HepG2 (cell line): ENCODE data around the gene TMC4. TPM values are rescaled to one million over a fixed set of nuclear protein-coding genes. Genes with fewer than 3 reads are reported as not detected.

Source experiments
- ATF1 ChIP-seq: IDR thresholded peaks from 2 replicates; pipeline ENCODE4 v1.6.1; 2016; ENCODE audit warnings: mild to moderate bottlenecking, control low read depth
- DNMT1 ChIP-seq: sonication (generic); formaldehyde crosslinking; IDR thresholded peaks from 2 replicates; pipeline ENCODE4 v1.5.1; 2020; ENCODE audit warnings: mild to moderate bottlenecking, missing genetic modification reagents
- EHMT2 ChIP-seq: fragments of 200-600 bp; sonication (generic); IDR thresholded peaks from 2 replicates; pipeline ENCODE4 v1.7.0; 2017; ENCODE audit warnings: antibody characterized with exemption, low read depth, low read length, borderline replicate concordance
- FOXJ3 ChIP-seq: sonication (generic); formaldehyde crosslinking; IDR thresholded peaks from 2 replicates; pipeline ENCODE4 v1.4.0; 2020; ENCODE audit warnings: missing genetic modification reagents, mild to moderate bottlenecking, borderline replicate concordance
- GABPB1 ChIP-seq: IDR thresholded peaks from 2 replicates; pipeline ENCODE4 v1.6.1; 2016; ENCODE audit warnings: mild to moderate bottlenecking, missing genetic modification reagents, moderate library complexity, missing compliant biosample characterization
- GATA4 ChIP-seq: sonication (generic); IDR thresholded peaks from 2 replicates; pipeline ENCODE4 v1.6.1; 2016; ENCODE audit warnings: antibody characterized with exemption, low read depth, borderline replicate concordance
- MATR3 ChIP-seq: sonication (generic); formaldehyde crosslinking; IDR thresholded peaks from 2 replicates; pipeline ENCODE4 v1.4.0; 2020; ENCODE audit warnings: missing genetic modification reagents
- MEIS1 ChIP-seq: sonication (generic); formaldehyde crosslinking; IDR thresholded peaks from 2 replicates; pipeline ENCODE4 v1.9.0; 2021; ENCODE audit warnings: mild to moderate bottlenecking, missing genetic modification reagents, moderate library complexity, borderline replicate concordance
- MTF1 ChIP-seq: sonication (generic); formaldehyde crosslinking; IDR thresholded peaks from 2 replicates; pipeline ENCODE4 v1.5.0; 2020; ENCODE audit warnings: missing genetic modification reagents
- RELA ChIP-seq: sonication (generic); formaldehyde crosslinking; IDR thresholded peaks from 2 replicates; pipeline ENCODE4 v1.4.0; 2020; ENCODE audit warnings: missing genetic modification reagents
- TARDBP ChIP-seq: sonication (generic); formaldehyde crosslinking; IDR thresholded peaks from 2 replicates; pipeline ENCODE4 v1.8.0; 2022; ENCODE audit warnings: mild to moderate bottlenecking, missing genetic modification reagents
- WIZ ChIP-seq: sonication (generic); formaldehyde crosslinking; IDR thresholded peaks from 2 replicates; pipeline ENCODE4 v1.5.1; 2020; ENCODE audit warnings: mild to moderate bottlenecking, missing genetic modification reagents
- ZBTB42 ChIP-seq: sonication (generic); formaldehyde crosslinking; IDR thresholded peaks from 2 replicates; pipeline ENCODE4 v1.5.0; 2020; ENCODE audit warnings: mild to moderate bottlenecking, missing genetic modification reagents
- ZNF382 ChIP-seq: sonication (generic); formaldehyde crosslinking; IDR thresholded peaks from 2 replicates; pipeline ENCODE4 v1.5.0; 2020; ENCODE audit warnings: missing genetic modification reagents, mild to moderate bottlenecking, borderline replicate concordance
- polyA plus RNA-seq, 8 experiments: library from polyadenylated mRNA; depleted of rRNA in 3 of 8; stranded (reverse) in 7 of 8; unstranded in 1 of 8; fragments of >200 nt; fragmentation: Illumina TruSeq in 4 of 8; extraction: Trizol in 4 of 8; gene quantifications; 2 replicates each; pipeline versions ENCODE4 v1.2.1 to v1.2.3, GENCODE V29; 2011 to 2016; ENCODE audit warnings: low read depth in 4 of 8, missing spikeins in 1 of 8, mixed read lengths in 1 of 8; ENCODE audit not compliant: insufficient read depth in 1 of 8
- total RNA-seq, 5 experiments: library from RNA; depleted of rRNA; stranded (reverse); fragments of >200 nt; fragmentation: Illumina TruSeq; extraction: Trizol; gene quantifications; 2 replicates each; pipeline ENCODE4 v1.2.3, GENCODE V29; 2016; ENCODE audit warnings: low read depth in 1 of 5
- TF ChIP-seq, protein P1 (sequence below): IDR thresholded peaks from 2 replicates; pipeline ENCODE4 v1.6.1; 2012; ENCODE audit warnings: low read length, improper control_type of control experiment
- TF ChIP-seq, protein P2 (sequence below): IDR thresholded peaks from 2 replicates; pipeline ENCODE4 v1.6.1; 2016; ENCODE audit warnings: missing biosample characterization, missing genetic modification reagents, low read depth
- TF ChIP-seq, protein P3 (sequence below): sonication (generic); formaldehyde crosslinking; IDR thresholded peaks from 2 replicates; pipeline ENCODE4 v1.5.1; 2020; ENCODE audit warnings: missing genetic modification reagents, mild to moderate bottlenecking, borderline replicate concordance
- TF ChIP-seq, protein P4 (sequence below): sonication (generic); formaldehyde crosslinking; IDR thresholded peaks from 2 replicates; pipeline ENCODE4 v1.4.0; 2020; ENCODE audit warnings: missing genetic modification reagents

Gene TMC4
- total and polyA plus RNA-seq, 2 of the 13 experiments (the other 11 are each of a cell fraction or from before 2014, with no cell fraction given) = 0.13 to 0.24 TPM

DNA sequence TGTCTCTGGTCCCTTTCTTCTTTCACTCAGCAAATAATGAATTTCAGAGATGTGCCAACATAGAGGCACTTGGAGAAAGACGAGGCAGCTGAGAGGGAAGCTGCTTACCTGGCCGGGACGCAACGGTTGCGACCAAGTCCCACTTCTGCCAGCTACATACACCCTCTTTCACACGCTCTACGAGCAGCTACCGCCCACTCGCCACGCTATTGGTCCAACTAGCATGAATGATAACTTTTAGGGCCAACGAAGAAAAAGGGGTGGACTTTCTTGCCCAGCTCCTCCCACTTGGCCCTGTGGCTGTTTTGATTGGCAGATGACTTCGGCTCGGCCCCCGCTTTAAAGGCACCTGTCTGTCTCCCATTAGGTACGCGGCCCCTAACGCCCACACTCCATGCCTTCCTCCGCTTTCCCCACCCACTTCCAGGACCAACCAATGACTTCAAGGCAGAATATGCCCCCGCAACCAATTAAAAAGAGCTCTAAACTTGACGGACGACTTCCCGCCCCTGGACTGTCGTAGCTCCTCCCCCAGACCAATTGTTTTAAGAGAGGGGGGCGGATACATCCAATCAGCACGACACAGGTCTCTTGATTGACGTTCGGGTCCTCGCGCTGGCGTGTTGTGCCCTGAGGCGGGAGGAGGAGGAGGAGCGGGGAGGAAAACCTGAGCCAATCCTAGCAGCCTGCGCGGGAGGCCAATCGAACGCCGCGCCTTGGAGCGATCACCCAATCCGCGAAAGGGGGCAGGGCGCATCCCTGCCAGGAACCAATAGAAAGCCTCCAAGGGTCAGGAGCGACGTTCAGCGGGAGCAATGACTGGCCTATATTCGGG lies 35.9 kb downstream of the TMC4 start (continued):
- TF ChIP-seq MTF1 (CRISPR knock-in tag) = no peak
- peak; percentile 71; the same call in 1 of the 2 replicates for TF ChIP-seq MEIS1 (CRISPR knock-in tag)
- TF ChIP-seq RELA (CRISPR knock-in tag) = no peak
- TF ChIP-seq MATR3 (CRISPR knock-in tag) = no peak
- TF ChIP-seq FOXJ3 = no peak
- TF ChIP-seq, protein P1, sequence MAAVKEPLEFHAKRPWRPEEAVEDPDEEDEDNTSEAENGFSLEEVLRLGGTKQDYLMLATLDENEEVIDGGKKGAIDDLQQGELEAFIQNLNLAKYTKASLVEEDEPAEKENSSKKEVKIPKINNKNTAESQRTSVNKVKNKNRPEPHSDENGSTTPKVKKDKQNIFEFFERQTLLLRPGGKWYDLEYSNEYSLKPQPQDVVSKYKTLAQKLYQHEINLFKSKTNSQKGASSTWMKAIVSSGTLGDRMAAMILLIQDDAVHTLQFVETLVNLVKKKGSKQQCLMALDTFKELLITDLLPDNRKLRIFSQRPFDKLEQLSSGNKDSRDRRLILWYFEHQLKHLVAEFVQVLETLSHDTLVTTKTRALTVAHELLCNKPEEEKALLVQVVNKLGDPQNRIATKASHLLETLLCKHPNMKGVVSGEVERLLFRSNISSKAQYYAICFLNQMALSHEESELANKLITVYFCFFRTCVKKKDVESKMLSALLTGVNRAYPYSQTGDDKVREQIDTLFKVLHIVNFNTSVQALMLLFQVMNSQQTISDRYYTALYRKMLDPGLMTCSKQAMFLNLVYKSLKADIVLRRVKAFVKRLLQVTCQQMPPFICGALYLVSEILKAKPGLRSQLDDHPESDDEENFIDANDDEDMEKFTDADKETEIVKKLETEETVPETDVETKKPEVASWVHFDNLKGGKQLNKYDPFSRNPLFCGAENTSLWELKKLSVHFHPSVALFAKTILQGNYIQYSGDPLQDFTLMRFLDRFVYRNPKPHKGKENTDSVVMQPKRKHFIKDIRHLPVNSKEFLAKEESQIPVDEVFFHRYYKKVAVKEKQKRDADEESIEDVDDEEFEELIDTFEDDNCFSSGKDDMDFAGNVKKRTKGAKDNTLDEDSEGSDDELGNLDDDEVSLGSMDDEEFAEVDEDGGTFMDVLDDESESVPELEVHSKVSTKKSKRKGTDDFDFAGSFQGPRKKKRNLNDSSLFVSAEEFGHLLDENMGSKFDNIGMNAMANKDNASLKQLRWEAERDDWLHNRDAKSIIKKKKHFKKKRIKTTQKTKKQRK = peak; percentile 73
- TF ChIP-seq, protein P2, sequence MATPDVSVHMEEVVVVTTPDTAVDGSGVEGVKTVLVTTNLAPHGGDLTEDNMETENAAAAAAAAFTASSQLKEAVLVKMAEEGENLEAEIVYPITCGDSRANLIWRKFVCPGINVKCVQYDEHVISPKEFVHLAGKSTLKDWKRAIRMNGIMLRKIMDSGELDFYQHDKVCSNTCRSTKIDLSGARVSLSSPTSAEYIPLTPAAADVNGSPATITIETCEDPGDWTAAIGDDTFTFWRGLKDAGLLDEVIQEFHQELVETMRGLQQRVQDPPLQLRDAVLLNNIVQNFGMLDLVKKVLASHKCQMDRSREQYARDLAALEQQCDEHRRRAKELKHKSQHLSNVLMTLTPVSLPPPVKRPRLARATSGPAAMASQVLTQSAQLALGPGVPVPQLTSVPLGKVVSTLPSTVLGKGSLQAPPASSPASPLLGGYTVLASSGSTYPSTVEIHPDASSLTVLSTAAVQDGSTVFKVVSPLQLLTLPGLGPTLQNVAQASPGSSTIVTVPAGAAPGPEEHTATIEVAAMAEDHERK (CRISPR knock-in tag) = no peak
- TF ChIP-seq, protein P3, sequence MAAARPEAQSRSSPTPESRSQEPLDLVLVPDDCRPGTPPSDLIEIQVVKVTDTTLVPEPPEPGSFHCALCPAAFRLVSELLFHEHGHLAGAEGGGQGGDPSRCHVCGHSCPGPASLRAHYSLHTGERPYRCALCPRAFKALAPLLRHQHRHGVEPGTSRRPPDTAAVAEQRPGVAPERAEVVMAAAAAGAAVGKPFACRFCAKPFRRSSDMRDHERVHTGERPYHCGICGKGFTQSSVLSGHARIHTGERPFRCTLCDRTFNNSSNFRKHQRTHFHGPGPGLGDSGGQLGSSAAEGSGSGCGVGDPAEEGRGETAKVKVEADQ = no peak
- TF ChIP-seq ATF1 (CRISPR knock-in tag) = peak; percentile 89
- TF ChIP-seq, protein P4, sequence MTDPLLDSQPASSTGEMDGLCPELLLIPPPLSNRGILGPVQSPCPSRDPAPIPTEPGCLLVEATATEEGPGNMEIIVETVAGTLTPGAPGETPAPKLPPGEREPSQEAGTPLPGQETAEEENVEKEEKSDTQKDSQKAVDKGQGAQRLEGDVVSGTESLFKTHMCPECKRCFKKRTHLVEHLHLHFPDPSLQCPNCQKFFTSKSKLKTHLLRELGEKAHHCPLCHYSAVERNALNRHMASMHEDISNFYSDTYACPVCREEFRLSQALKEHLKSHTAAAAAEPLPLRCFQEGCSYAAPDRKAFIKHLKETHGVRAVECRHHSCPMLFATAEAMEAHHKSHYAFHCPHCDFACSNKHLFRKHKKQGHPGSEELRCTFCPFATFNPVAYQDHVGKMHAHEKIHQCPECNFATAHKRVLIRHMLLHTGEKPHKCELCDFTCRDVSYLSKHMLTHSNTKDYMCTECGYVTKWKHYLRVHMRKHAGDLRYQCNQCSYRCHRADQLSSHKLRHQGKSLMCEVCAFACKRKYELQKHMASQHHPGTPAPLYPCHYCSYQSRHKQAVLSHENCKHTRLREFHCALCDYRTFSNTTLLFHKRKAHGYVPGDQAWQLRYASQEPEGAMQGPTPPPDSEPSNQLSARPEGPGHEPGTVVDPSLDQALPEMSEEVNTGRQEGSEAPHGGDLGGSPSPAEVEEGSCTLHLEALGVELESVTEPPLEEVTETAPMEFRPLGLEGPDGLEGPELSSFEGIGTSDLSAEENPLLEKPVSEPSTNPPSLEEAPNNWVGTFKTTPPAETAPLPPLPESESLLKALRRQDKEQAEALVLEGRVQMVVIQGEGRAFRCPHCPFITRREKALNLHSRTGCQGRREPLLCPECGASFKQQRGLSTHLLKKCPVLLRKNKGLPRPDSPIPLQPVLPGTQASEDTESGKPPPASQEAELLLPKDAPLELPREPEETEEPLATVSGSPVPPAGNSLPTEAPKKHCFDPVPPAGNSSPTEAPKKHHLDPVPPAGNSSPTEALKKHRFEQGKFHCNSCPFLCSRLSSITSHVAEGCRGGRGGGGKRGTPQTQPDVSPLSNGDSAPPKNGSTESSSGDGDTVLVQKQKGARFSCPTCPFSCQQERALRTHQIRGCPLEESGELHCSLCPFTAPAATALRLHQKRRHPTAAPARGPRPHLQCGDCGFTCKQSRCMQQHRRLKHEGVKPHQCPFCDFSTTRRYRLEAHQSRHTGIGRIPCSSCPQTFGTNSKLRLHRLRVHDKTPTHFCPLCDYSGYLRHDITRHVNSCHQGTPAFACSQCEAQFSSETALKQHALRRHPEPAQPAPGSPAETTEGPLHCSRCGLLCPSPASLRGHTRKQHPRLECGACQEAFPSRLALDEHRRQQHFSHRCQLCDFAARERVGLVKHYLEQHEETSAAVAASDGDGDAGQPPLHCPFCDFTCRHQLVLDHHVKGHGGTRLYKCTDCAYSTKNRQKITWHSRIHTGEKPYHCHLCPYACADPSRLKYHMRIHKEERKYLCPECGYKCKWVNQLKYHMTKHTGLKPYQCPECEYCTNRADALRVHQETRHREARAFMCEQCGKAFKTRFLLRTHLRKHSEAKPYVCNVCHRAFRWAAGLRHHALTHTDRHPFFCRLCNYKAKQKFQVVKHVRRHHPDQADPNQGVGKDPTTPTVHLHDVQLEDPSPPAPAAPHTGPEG (CRISPR knock-in tag) = no peak
- TF ChIP-seq ZBTB42 (CRISPR knock-in tag) = no peak
- 0 out of 2 replicates have a peak, but pooled peaks have one; percentile 6 for TF ChIP-seq DNMT1
- no peak for TF ChIP-seq EHMT2
- TF ChIP-seq GABPB1 = peak; percentile 77; the same call in 1 of the 2 replicates
- no peak for TF ChIP-seq WIZ (CRISPR knock-in tag)
- TF ChIP-seq ZNF382 = no peak
- peak; percentile 65; the same call in 1 of the 2 replicates for TF ChIP-seq GATA4
- TF ChIP-seq TARDBP (CRISPR knock-in tag) = 0 out of 2 replicates have a peak, but pooled peaks have one; percentile 24
